Measurements from ENCODE around the gene DHX30.

- TF ChIP-seq CTCF (conservative IDR thresholded peaks at IDR 0.05; ENCODE audit: low read length) (no peak), EZH2phosphoT487 (IDR thresholded peaks at IDR 0.05; ENCODE audit: borderline replicate concordance, low read depth, low read length) (no peak)
Measured at GRCh38 chr3:47874913-47875312, 72.0 kb downstream of the DHX30 start.
